D721Med (cell line): ENCODE measurements around the gene ADH1B.
"Not testable (repeated sequence)": the region's sequence is repeated elsewhere in the genome, so short reads cannot be mapped to it uniquely, and the experiment has no call there.

Experiments
- DNase-seq: peaks from one replicate; pipeline ENCODE4 v3.0.0; 2011; ENCODE audit warnings: low spot score; ENCODE audit not compliant: insufficient read length
- FAIRE-seq: peaks from 2 replicates; lab custom pipeline; 2011; peaks lifted over from hg19 to GRCh38; lab: Jason Lieb, UNC
- TF ChIP-seq, protein P1 (sequence below): IDR thresholded peaks from 2 replicates; pipeline ENCODE4 v1.5.1; 2012; ENCODE audit warnings: mild to moderate bottlenecking, control low read depth; ENCODE audit not compliant: insufficient read depth; ENCODE audit errors: missing control alignments

The ADH1B gene

DNA sequence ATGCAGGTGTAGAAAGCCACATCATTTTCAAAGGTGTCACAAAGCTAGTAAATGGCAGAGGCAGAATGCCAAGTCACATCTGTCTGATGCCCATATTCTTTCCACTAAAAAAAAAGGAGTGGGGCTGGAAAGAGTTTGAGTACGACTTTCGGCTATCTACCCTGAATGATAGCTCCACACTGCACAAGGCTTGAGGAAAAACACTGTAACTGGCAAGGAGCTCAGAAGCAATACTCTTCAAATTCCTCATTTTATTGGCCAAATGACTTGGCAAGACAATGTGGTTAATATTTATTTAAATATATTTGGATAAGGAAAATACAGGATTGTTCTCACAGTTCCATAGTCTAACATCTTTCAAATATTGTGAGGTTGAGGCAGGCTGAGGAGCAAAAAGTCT, 36.7 kb upstream of the ADH1B start:
- TF ChIP-seq, protein P1, sequence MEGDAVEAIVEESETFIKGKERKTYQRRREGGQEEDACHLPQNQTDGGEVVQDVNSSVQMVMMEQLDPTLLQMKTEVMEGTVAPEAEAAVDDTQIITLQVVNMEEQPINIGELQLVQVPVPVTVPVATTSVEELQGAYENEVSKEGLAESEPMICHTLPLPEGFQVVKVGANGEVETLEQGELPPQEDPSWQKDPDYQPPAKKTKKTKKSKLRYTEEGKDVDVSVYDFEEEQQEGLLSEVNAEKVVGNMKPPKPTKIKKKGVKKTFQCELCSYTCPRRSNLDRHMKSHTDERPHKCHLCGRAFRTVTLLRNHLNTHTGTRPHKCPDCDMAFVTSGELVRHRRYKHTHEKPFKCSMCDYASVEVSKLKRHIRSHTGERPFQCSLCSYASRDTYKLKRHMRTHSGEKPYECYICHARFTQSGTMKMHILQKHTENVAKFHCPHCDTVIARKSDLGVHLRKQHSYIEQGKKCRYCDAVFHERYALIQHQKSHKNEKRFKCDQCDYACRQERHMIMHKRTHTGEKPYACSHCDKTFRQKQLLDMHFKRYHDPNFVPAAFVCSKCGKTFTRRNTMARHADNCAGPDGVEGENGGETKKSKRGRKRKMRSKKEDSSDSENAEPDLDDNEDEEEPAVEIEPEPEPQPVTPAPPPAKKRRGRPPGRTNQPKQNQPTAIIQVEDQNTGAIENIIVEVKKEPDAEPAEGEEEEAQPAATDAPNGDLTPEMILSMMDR, result no peak
- no peak for FAIRE-seq

GRCh38 chr4:99356992-99357391, 35.8 kb upstream of the ADH1B start:
- TF ChIP-seq, protein P1, result no peak
- DNase-seq (no peak), FAIRE-seq (no peak)

More for the DNA sequence above, 36.7 kb upstream of the ADH1B start:
- DNase-seq, result no peak

- FAIRE-seq, DNase-seq: not testable (repeated sequence)
Measured at GRCh38 chr4:99356149-99356548, 34.9 kb upstream of the ADH1B start.

- FAIRE-seq, result no peak
- no peak for DNase-seq
- TF ChIP-seq, protein P1, result no peak
Measured at GRCh38 chr4:99352602-99353537, 31.7 kb upstream of the ADH1B start, which contains the start of gene ADH1C. ADH1C (minus strand) TSS chr4:99352746; CDS start chr4:99352675, 71 bp downstream.

DNA sequence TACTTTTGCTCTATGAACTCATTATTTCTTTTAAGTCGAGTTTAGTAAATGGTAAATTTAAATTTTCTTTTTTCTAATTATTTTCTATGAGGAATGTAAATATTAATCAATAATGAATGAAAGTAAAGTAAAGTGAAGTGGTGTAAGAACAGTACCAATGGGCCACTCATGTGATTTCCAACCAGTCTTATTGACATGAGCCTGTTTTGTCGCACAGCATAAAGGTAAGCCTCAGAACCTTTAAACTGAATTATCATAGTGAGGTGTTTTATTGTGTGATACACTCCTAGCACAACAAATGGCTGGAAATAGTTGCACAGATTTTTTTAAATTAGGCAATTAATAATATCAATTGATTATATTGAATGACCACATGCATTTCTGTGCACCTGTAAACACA, 30.3 kb upstream of the ADH1B start:
- TF ChIP-seq, protein P1, result no peak
- FAIRE-seq (no peak), DNase-seq (no peak)

GRCh38 chr4:99349338-99349737, 28.1 kb upstream of the ADH1B start:
- TF ChIP-seq, protein P1, result no peak
- DNase-seq, result no peak
- FAIRE-seq, result no peak

DNA sequence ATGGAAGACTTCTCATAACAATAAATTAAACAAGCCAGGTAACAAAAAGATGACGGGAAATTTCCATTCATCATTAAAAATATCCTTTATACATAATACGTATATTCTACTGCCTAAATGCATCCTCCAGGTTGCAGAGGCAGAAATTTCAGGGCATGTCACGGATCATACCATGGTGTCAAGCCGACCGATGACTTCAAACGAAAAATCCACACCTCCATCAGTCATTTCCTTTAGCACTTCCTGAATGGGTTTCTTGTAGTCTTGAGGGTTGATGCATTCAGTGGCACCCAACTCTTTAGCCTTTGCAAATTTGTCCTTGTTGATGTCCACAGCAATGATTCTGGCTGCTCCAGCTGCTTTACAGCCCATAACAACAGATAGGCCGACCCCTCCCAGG, 21.4 kb upstream of the ADH1B start:
- FAIRE-seq, DNase-seq: not testable (repeated sequence)

DNA sequence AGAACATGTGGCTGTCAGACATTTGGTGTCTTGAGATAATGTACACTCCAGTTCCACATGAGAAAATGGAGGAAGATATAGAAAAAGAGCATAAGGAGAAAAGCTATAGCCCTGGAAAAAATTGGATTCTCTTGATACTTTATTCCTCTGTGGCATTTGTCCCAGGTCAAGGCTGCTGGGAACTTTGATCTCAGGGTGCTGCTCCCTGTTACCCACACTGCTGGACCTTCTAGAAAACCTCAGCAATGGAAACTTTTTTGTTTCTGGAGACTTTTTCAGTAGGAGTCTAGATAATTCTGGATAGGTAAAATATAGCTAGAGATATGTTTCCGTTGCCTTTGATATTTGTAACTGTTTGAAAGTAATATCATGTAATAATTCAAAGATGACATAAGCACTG, 20.2 kb upstream of the ADH1B start:
- no peak for FAIRE-seq
- no peak for DNase-seq
- TF ChIP-seq, protein P1, result no peak
